Esophagus muscularis mucosa (tissue), 4 donors: ENCODE data around the gene KCND3.

Experiments used
- EP300 ChIP-seq: sonication (generic); formaldehyde crosslinking; IDR thresholded peaks from one replicate; pipeline ENCODE4 v1.6.1; 2017; ENCODE audit warnings: antibody characterized with exemption
- POLR2A ChIP-seq: fragments of 450-650 bp; IDR thresholded peaks from one replicate; pipeline ENCODE4 v1.6.1; 2017; ENCODE audit warnings: antibody characterized with exemption, moderate library complexity, mild to moderate bottlenecking, low read depth
- TF ChIP-seq, protein P1 (sequence below), 3 experiments: fragments of 200-600 bp in 2 of 3; fragments of 450-650 bp in 1 of 3; sonication (generic) in 2 of 3; IDR thresholded peaks; one replicate each; pipeline ENCODE4 v1.5.1; 2017 to 2019; ENCODE audit warnings: antibody characterized with exemption in 3 of 3, mild to moderate bottlenecking in 2 of 3, moderate library complexity in 1 of 3

DNA sequence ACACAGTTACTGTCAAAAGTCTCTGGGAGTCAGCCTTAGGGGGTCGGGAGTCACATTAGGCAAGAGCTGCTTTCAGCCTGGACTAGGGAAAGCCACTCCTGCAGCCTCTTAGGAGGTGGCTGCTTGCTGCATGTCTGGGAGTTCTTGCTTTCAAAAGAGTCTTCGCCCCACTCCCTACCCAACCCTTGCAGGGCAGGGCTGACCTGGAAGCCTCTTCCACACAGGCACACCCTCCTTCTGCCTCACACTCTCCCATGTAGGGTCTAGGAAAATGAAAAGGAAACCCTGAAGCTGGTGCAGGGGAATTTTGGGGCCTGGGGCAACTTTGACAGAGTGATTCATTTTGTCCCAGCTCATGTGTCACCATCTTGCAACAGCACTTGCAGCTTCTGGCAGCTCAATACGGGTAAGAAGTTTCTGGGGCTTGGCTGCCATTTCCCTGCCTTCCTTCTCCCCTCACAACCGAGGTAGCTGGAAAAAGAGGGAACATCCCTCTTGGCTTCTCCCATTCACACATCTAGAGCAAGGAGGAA lies 37.3 kb downstream of the KCND3 start:
- TF ChIP-seq POLR2A (no peak), EP300 (no peak)
- TF ChIP-seq, protein P1, sequence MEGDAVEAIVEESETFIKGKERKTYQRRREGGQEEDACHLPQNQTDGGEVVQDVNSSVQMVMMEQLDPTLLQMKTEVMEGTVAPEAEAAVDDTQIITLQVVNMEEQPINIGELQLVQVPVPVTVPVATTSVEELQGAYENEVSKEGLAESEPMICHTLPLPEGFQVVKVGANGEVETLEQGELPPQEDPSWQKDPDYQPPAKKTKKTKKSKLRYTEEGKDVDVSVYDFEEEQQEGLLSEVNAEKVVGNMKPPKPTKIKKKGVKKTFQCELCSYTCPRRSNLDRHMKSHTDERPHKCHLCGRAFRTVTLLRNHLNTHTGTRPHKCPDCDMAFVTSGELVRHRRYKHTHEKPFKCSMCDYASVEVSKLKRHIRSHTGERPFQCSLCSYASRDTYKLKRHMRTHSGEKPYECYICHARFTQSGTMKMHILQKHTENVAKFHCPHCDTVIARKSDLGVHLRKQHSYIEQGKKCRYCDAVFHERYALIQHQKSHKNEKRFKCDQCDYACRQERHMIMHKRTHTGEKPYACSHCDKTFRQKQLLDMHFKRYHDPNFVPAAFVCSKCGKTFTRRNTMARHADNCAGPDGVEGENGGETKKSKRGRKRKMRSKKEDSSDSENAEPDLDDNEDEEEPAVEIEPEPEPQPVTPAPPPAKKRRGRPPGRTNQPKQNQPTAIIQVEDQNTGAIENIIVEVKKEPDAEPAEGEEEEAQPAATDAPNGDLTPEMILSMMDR (IDR thresholded peaks at IDR 0.05): no peak
